ENCODE data around the gene CAMKMT.

CAMKMT gene

GRCh38 chr2:44354761-44355160 lies 7.0 kb upstream of the CAMKMT start:
- Histone ChIP-seq H3K9me3 (ENCODE audit: control insufficient read depth, low read length) (no peaks in the 10 kb centered on the region), H3K27me3 (replicated peaks; ENCODE audit: control insufficient read depth, insufficient read depth, low read length, poor library complexity, severe bottlenecking) (no peaks in the 10 kb centered on the region), H3K4me1 (ENCODE audit: control insufficient read depth, insufficient read depth, low read length, poor library complexity, severe bottlenecking) (peaks cover 12% of the 10 kb centered on the region), H3K27ac (ENCODE audit: insufficient read depth, low read length, poor library complexity, severe bottlenecking) (no peak overlapping the region), H3K36me3 (ENCODE audit: control insufficient read depth, insufficient read depth, low read length) (no peaks in the 10 kb centered on the region), H3K4me3 (ENCODE audit: insufficient read depth, low read depth, low read length, poor library complexity, severe bottlenecking) (no peak overlapping the region)
- no peak for DNase-seq

DNA sequence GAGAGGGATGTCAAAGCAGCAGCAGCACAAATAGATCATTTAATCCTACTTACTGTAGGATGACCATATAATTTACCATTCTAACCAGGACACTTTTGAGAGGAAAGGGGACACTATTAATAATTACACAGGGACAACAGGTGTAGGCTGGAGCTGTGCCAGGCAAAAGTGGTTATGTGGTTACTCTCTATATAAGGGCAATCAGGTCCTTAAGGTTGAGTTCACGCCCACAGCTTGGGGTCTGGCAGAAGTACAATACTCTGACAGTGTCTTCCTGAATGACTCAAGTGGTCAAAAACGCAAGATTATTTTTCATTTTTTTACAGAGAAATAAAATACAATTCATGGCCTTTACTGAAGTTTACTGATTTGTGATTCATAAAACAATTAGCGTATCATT lies 3.2 kb upstream of the CAMKMT start:
- no peak overlapping the region for H3K4me3 ChIP-seq (ENCODE audit: insufficient read depth, low read depth, low read length, poor library complexity, severe bottlenecking)
- H3K27me3 ChIP-seq (replicated peaks; ENCODE audit: control insufficient read depth, insufficient read depth, low read length, poor library complexity, severe bottlenecking): no peaks in the 10 kb centered on the region
- no peaks in the 10 kb centered on the region for H3K36me3 ChIP-seq (ENCODE audit: control insufficient read depth, insufficient read depth, low read length)
- H3K9me3 ChIP-seq (ENCODE audit: control insufficient read depth, low read length): no peaks in the 10 kb centered on the region
- H3K4me1 ChIP-seq (ENCODE audit: control insufficient read depth, insufficient read depth, low read length, poor library complexity, severe bottlenecking): peaks cover 19% of the 10 kb centered on the region
- DNase-seq: peak; percentile 2 to 20 (median 10)
- H3K27ac ChIP-seq (ENCODE audit: insufficient read depth, low read length, poor library complexity, severe bottlenecking): no peak overlapping the region

DNA sequence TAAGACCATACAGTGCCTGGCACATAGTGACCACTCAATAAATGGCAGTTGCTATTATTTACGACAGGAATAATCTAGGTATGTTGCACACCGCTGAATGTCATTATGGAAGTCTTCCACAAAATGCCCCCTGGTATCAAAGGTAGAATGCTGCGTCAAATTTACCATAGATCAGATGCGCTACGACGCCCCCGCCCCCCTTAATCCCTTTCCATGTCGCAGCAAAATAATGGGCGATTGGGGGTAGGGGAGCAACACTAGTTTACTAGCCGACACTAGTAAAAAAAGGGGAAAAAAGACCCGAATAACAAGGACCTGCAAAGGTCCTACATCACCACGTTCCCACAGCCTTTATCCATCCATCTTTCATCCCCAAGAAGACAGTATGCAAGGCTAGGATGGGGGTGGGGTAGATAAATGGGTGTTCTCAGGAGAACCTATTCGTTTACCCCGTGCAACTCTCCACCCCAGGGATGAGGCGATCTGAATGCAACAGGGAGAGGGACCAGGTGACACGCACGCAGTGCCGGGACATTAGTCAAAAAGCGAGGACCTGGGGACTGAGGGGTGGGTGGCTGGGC lies 908 bp upstream of the CAMKMT start:
- H3K27me3 ChIP-seq (replicated peaks; ENCODE audit: control insufficient read depth, insufficient read depth, low read length, poor library complexity, severe bottlenecking): no peaks in the 10 kb centered on the region
- peak overlapping the region; percentile 99 for H3K27ac ChIP-seq (ENCODE audit: insufficient read depth, low read length, poor library complexity, severe bottlenecking)
- no peaks in the 10 kb centered on the region for H3K9me3 ChIP-seq (ENCODE audit: control insufficient read depth, low read length)
- no peaks in the 10 kb centered on the region for H3K36me3 ChIP-seq (ENCODE audit: control insufficient read depth, insufficient read depth, low read length)
- H3K4me1 ChIP-seq (ENCODE audit: control insufficient read depth, insufficient read depth, low read length, poor library complexity, severe bottlenecking): peaks cover 19% of the 10 kb centered on the region
- no peak for DNase-seq
- peak overlapping the region; percentile 87 for H3K4me3 ChIP-seq (ENCODE audit: insufficient read depth, low read depth, low read length, poor library complexity, severe bottlenecking)

DNA sequence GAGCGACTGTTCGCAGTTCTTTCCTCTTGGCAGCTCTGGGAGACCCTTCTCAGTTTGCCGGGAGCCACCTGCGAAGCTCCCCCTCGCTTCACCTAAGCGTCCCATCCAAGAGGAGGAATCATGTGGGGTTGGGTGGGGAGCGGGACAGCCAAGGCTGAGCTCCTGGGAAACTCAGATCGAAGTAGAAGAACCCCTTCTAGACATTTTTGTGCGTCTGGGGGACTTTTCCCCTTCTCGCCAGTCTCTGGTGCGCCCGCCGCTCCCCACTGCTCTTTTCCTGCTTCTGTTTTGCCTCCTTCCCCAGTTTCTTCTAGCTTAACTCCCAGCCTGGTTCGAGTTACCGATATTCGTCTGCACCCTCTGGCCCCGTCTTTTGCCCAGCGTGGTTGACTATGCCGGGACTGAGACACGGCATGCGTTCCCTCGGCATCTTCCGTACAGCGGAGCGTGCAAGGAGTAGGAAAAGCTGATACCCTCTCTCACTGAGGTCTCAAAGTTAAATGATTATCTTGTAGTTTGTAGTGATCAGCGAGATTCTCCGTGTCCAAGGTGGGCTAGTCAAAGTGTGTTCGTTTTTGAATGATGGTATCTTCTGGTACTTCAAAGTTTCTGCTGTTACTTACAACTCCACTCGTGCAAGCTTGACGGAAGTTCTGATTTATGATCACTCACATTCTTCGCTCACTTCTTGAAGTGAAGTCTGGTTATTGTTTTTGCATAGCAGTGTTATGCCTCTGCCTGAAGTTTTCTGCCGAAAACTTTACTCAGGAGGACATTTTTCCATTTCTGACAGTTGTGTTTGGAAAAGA lies 664 bp downstream of the CAMKMT start:
- no peaks in the 10 kb centered on the region for H3K9me3 ChIP-seq (ENCODE audit: control insufficient read depth, low read length)
- H3K27ac ChIP-seq (ENCODE audit: insufficient read depth, low read length, poor library complexity, severe bottlenecking): peak overlapping the region; percentile 99
- no peaks in the 10 kb centered on the region for H3K27me3 ChIP-seq (replicated peaks; ENCODE audit: control insufficient read depth, insufficient read depth, low read length, poor library complexity, severe bottlenecking)
- H3K4me1 ChIP-seq (ENCODE audit: control insufficient read depth, insufficient read depth, low read length, poor library complexity, severe bottlenecking): peaks cover 19% of the 10 kb centered on the region
- no peaks in the 10 kb centered on the region for H3K36me3 ChIP-seq (ENCODE audit: control insufficient read depth, insufficient read depth, low read length)
- peak overlapping the region; percentile 87 for H3K4me3 ChIP-seq (ENCODE audit: insufficient read depth, low read depth, low read length, poor library complexity, severe bottlenecking)
- DNase-seq: peak in 2 of 3 donors; percentile 9 to 11

GRCh38 chr2:44364604-44365003 lies 2.9 kb downstream of the CAMKMT start:
- no peak for DNase-seq
- no peak overlapping the region for H3K27ac ChIP-seq (ENCODE audit: insufficient read depth, low read length, poor library complexity, severe bottlenecking)
- H3K36me3 ChIP-seq (ENCODE audit: control insufficient read depth, insufficient read depth, low read length): no peaks in the 10 kb centered on the region
- H3K4me3 ChIP-seq (ENCODE audit: insufficient read depth, low read depth, low read length, poor library complexity, severe bottlenecking): no peak overlapping the region
- H3K9me3 ChIP-seq (ENCODE audit: control insufficient read depth, low read length): no peaks in the 10 kb centered on the region
- peaks cover 8% of the 10 kb centered on the region for H3K4me1 ChIP-seq (ENCODE audit: control insufficient read depth, insufficient read depth, low read length, poor library complexity, severe bottlenecking)
- no peaks in the 10 kb centered on the region for H3K27me3 ChIP-seq (replicated peaks; ENCODE audit: control insufficient read depth, insufficient read depth, low read length, poor library complexity, severe bottlenecking)

GRCh38 chr2:44367591-44367990 lies 5.8 kb downstream of the CAMKMT start:
- H3K9me3 ChIP-seq (ENCODE audit: control insufficient read depth, low read length): no peaks in the 10 kb centered on the region
- DNase-seq: no peak
- no peak overlapping the region for H3K27ac ChIP-seq (ENCODE audit: insufficient read depth, low read length, poor library complexity, severe bottlenecking)
- H3K4me3 ChIP-seq (ENCODE audit: insufficient read depth, low read depth, low read length, poor library complexity, severe bottlenecking): no peak overlapping the region
- no peaks in the 10 kb centered on the region for H3K27me3 ChIP-seq (replicated peaks; ENCODE audit: control insufficient read depth, insufficient read depth, low read length, poor library complexity, severe bottlenecking)
- no peaks in the 10 kb centered on the region for H3K36me3 ChIP-seq (ENCODE audit: control insufficient read depth, insufficient read depth, low read length)
- H3K4me1 ChIP-seq (ENCODE audit: control insufficient read depth, insufficient read depth, low read length, poor library complexity, severe bottlenecking): no peaks in the 10 kb centered on the region

DNA sequence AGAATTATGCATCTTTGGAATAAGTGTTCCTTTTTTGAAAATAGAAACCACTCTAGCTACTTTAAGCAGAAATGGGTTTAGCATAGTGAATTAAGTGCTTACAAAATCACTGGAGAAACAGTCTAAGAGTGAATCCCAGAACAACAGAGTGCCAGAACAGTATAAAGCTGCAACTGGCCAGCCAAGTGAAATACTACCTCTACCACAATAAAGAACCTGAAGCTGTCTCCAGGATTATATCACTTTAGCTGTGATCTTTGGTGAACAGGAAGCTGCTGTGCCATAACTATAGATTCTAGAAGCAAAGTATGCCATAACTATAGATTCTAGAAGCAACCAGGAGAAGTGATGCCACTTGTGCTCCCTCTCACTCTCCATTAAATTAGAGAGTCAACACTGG lies 7.6 kb downstream of the CAMKMT start:
- no peaks in the 10 kb centered on the region for H3K36me3 ChIP-seq (ENCODE audit: control insufficient read depth, insufficient read depth, low read length)
- H3K4me1 ChIP-seq (ENCODE audit: control insufficient read depth, insufficient read depth, low read length, poor library complexity, severe bottlenecking): no peaks in the 10 kb centered on the region
- no peak for DNase-seq
- no peak overlapping the region for H3K27ac ChIP-seq (ENCODE audit: insufficient read depth, low read length, poor library complexity, severe bottlenecking)
- no peak overlapping the region for H3K4me3 ChIP-seq (ENCODE audit: insufficient read depth, low read depth, low read length, poor library complexity, severe bottlenecking)
- H3K9me3 ChIP-seq (ENCODE audit: control insufficient read depth, low read length): no peaks in the 10 kb centered on the region
- H3K27me3 ChIP-seq (replicated peaks; ENCODE audit: control insufficient read depth, insufficient read depth, low read length, poor library complexity, severe bottlenecking): no peaks in the 10 kb centered on the region

- DNase-seq: no peak
- H3K36me3 ChIP-seq (ENCODE audit: control insufficient read depth, insufficient read depth, low read length): no peaks in the 10 kb centered on the region
- no peak overlapping the region for H3K27ac ChIP-seq (ENCODE audit: insufficient read depth, low read length, poor library complexity, severe bottlenecking)
- no peaks in the 10 kb centered on the region for H3K27me3 ChIP-seq (replicated peaks; ENCODE audit: control insufficient read depth, insufficient read depth, low read length, poor library complexity, severe bottlenecking)
- H3K4me3 ChIP-seq (ENCODE audit: insufficient read depth, low read depth, low read length, poor library complexity, severe bottlenecking): no peak overlapping the region
- H3K9me3 ChIP-seq (ENCODE audit: control insufficient read depth, low read length): no peaks in the 10 kb centered on the region
- H3K4me1 ChIP-seq (ENCODE audit: control insufficient read depth, insufficient read depth, low read length, poor library complexity, severe bottlenecking): no peaks in the 10 kb centered on the region
Measured at GRCh38 chr2:44371445-44371844, 9.7 kb downstream of the CAMKMT start.

- no peak for DNase-seq
- no peaks in the 10 kb centered on the region for H3K4me1 ChIP-seq (ENCODE audit: control insufficient read depth, insufficient read depth, low read length, poor library complexity, severe bottlenecking)
Measured at GRCh38 chr2:44372246-44372645, 10.5 kb downstream of the CAMKMT start.

DNA sequence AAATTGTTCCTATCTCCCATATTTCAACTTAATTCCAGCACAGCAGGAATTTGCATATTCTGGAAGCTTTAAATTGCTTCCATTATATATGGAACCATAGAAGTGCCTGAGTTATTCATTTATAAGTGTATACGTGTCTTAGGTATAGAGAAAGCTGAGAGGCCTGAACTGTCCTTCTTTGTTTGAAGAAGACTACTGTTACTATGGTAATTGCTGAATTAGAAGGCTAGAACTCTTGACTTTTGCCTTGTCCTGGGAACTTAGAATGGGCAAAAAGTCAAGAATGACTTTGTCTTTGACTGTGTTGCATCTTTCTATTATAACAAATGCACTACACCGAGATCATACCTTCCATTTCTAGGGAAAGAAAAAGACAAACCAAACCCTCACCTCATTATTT lies 15.7 kb downstream of the CAMKMT start:
- no peaks in the 10 kb centered on the region for H3K36me3 ChIP-seq (ENCODE audit: control insufficient read depth, insufficient read depth, low read length)
- no peak overlapping the region for H3K27ac ChIP-seq (ENCODE audit: insufficient read depth, low read length, poor library complexity, severe bottlenecking)
- no peaks in the 10 kb centered on the region for H3K4me1 ChIP-seq (ENCODE audit: control insufficient read depth, insufficient read depth, low read length, poor library complexity, severe bottlenecking)
- no peaks in the 10 kb centered on the region for H3K9me3 ChIP-seq (ENCODE audit: control insufficient read depth, low read length)
- no peak for DNase-seq
- H3K27me3 ChIP-seq (replicated peaks; ENCODE audit: control insufficient read depth, insufficient read depth, low read length, poor library complexity, severe bottlenecking): no peaks in the 10 kb centered on the region
- H3K4me3 ChIP-seq (ENCODE audit: insufficient read depth, low read depth, low read length, poor library complexity, severe bottlenecking): no peak overlapping the region

More at GRCh38 chr2:44372246-44372645, 10.5 kb downstream of the CAMKMT start:
- Histone ChIP-seq H3K9me3 (ENCODE audit: control insufficient read depth, low read length) (no peaks in the 10 kb centered on the region), H3K27ac (ENCODE audit: insufficient read depth, low read length, poor library complexity, severe bottlenecking) (no peak overlapping the region), H3K36me3 (ENCODE audit: control insufficient read depth, insufficient read depth, low read length) (no peaks in the 10 kb centered on the region), H3K27me3 (replicated peaks; ENCODE audit: control insufficient read depth, insufficient read depth, low read length, poor library complexity, severe bottlenecking) (no peaks in the 10 kb centered on the region), H3K4me3 (ENCODE audit: insufficient read depth, low read depth, low read length, poor library complexity, severe bottlenecking) (no peak overlapping the region)
